A673 (cell line): Measurements from ENCODE around the gene WNT2B. TPM values are rescaled to one million over a fixed set of nuclear protein-coding genes. Genes with fewer than 3 reads are reported as not detected.

Experiments used
- BruUV-seq: library from RNA; stranded (reverse); fragments of 400-500 nt; replicated peaks from 2 replicates; lab custom pipeline; 2021; lab: Mats Ljungman, UMichigan
- CTCF ChIA-PET: fragments of 300-600 bp; sonication (Branson Sonifier 250); formaldehyde crosslinking; loops from one replicate; lab custom pipeline; 2022; ENCODE audit warnings: antibody characterized with exemption; lab: Charles Lee
- POLR2A ChIA-PET: fragments of 300-600 bp; sonication (Branson Sonifier 250); formaldehyde crosslinking; loops from one replicate; lab custom pipeline; 2022; ENCODE audit warnings: antibody characterized with exemption; ENCODE audit not compliant: low non-redundant PET; lab: Charles Lee
- DNase-seq: peaks from one replicate; pipeline ENCODE4 v3.0.0-alpha.2; 2015; ENCODE audit warnings: low spot score
- H3K27ac ChIP-seq: fragments of 200-600 bp; sonication (generic); 2 replicates; pipeline ENCODE4 v1.5.1; 2016; ENCODE audit warnings: mixed run types, low read depth, mild to moderate bottlenecking, mixed read lengths, antibody characterized with exemption, low read length; ENCODE audit not compliant: poor library complexity, severe bottlenecking
- H3K27me3 ChIP-seq: fragments of 200-600 bp; sonication (generic); replicated peaks from 2 replicates; pipeline ENCODE4 v1.6.1; 2017; ENCODE audit warnings: mixed run types, low read depth, mild to moderate bottlenecking, mixed read lengths, antibody characterized with exemption, low read length; ENCODE audit not compliant: insufficient read depth, poor library complexity
- H3K36me3 ChIP-seq: fragments of 200-600 bp; sonication (generic); 2 replicates; pipeline ENCODE4 v1.6.1; 2016; ENCODE audit warnings: mixed run types, mild to moderate bottlenecking, mixed read lengths, antibody characterized with exemption, low read length; ENCODE audit not compliant: insufficient read depth, poor library complexity, severe bottlenecking
- H3K4me1 ChIP-seq: fragments of 200-600 bp; sonication (generic); 2 replicates; pipeline ENCODE4 v1.6.1; 2017; ENCODE audit warnings: mixed run types, mild to moderate bottlenecking, mixed read lengths, antibody characterized with exemption, low read length; ENCODE audit not compliant: insufficient read depth, poor library complexity, severe bottlenecking
- H3K4me3 ChIP-seq: fragments of 200-600 bp; sonication (generic); 2 replicates; pipeline ENCODE4 v1.5.1; 2016; ENCODE audit warnings: low read depth, mixed run types, mild to moderate bottlenecking, mixed read lengths, low read length; ENCODE audit not compliant: poor library complexity, severe bottlenecking
- H3K9me3 ChIP-seq: fragments of 200-600 bp; sonication (generic); 2 replicates; pipeline ENCODE4 v1.6.1; 2016; ENCODE audit warnings: mixed run types, low read depth, mild to moderate bottlenecking, mixed read lengths, antibody characterized with exemption, low read length; ENCODE audit not compliant: poor library complexity, severe bottlenecking
- CTCF ChIP-seq: fragments of 300-800, 200-600 bp; sonication (generic); conservative IDR thresholded peaks from 2 replicates; pipeline ENCODE4 v1.5.1; 2017; ENCODE audit warnings: low read depth, mild to moderate bottlenecking, antibody characterized with exemption, low read length, moderate library complexity, mixed read lengths
- EZH2 ChIP-seq: fragments of 200-600 bp; sonication (generic); IDR thresholded peaks from 2 replicates; pipeline ENCODE4 v1.6.1; 2017; ENCODE audit warnings: borderline replicate concordance, low read depth, mild to moderate bottlenecking, mixed read lengths, antibody characterized with exemption, low read length; ENCODE audit not compliant: poor library complexity, severe bottlenecking
- intact Hi-C: fragments of 100-400 bp; cut with micrococcal nuclease; formaldehyde crosslinking; loops from one replicate; pipeline ENCODE4 v1.10.0; 2022; ENCODE audit not compliant: unreplicated experiment
- total RNA-seq: library from RNA; stranded (reverse); gene quantifications from 2 replicates; pipeline ENCODE4 v1.2.3, GENCODE V29; 2021

Gene WNT2B
- total RNA-seq, 1 experiment from 2014 or later: 0.32 TPM

GRCh38 chr1:112537456-112537855, 28.7 kb downstream of the WNT2B start:
- DNase-seq: no peak
- H3K27ac ChIP-seq: no peak overlapping the region
- no peak for TF ChIP-seq EZH2
- no peak for TF ChIP-seq CTCF
- H3K4me1 ChIP-seq: no peaks in the 10 kb centered on the region
- H3K36me3 ChIP-seq: peaks cover 8% of the 10 kb centered on the region
- H3K9me3 ChIP-seq: no peaks in the 10 kb centered on the region
- H3K27me3 ChIP-seq: no peaks in the 10 kb centered on the region
- H3K4me3 ChIP-seq: no peak overlapping the region
- CTCF ChIA-PET: no interaction called here
- intact Hi-C loops: no loop called here
- POLR2A ChIA-PET: no interaction called here
- BruUV-seq: no TSS peak

- Histone ChIP-seq H3K9me3 (no peaks in the 10 kb centered on the region), H3K36me3 (peaks cover 8% of the 10 kb centered on the region), H3K4me3 (no peak overlapping the region), H3K4me1 (no peaks in the 10 kb centered on the region), H3K27ac (no peak overlapping the region), H3K27me3 (no peaks in the 10 kb centered on the region)
- no peak for DNase-seq
- BruUV-seq: no TSS peak
- CTCF ChIA-PET: no interaction called here
- intact Hi-C loops: no loop called here
- TF ChIP-seq CTCF (no peak), EZH2 (no peak)
- POLR2A ChIA-PET: no interaction called here
Observed at GRCh38 chr1:112538883-112539282, 30.1 kb downstream of the WNT2B start.

GRCh38 chr1:112540226-112540794, 31.5 kb downstream of the WNT2B start:
- intact Hi-C loops: no loop called here
- no peak overlapping the region for H3K4me3 ChIP-seq
- TF ChIP-seq EZH2: no peak
- no peak for TF ChIP-seq CTCF
- no peaks in the 10 kb centered on the region for H3K4me1 ChIP-seq
- no peak for DNase-seq
- H3K9me3 ChIP-seq: no peaks in the 10 kb centered on the region
- ChIA-PET POLR2A (interaction anchor here (0.6 kb wide), 1 partner anchor 45 kb away, joined by 11 read pairs; no protein-coding TSS in a partner anchor), CTCF (interaction anchor here (0.7 kb wide), 1 partner anchor 180 kb away, joined by 3 read pairs; no protein-coding TSS in a partner anchor)
- H3K36me3 ChIP-seq: peaks cover 8% of the 10 kb centered on the region
- H3K27ac ChIP-seq: no peak overlapping the region
- H3K27me3 ChIP-seq: no peaks in the 10 kb centered on the region
- no TSS peak for BruUV-seq
